DND-41 (cell line): ENCODE data around the gene POP7.

Experiments used
- ATAC-seq: fragments of 200-7000 bp; cut with Tn5 transposase; 3 replicates; pipeline ENCODE4 v1.9.1; 2021; ENCODE audit warnings: low read depth; ENCODE audit not compliant: insufficient read depth
- DNase-seq: peaks from one replicate; pipeline ENCODE4 v3.0.0-alpha.2; 2020
- H2AFZ ChIP-seq: 2 replicates; pipeline ENCODE4 v1.6.0; 2012; ENCODE audit warnings: low read depth, low read length
- H3K27ac ChIP-seq: 2 replicates; pipeline ENCODE4 v1.5.1; 2012; ENCODE audit warnings: low read length, inconsistent platforms
- H3K27me3 ChIP-seq: fragments of 200-600 bp; sonication (generic); 2 replicates; pipeline ENCODE4 v1.6.0; 2012; ENCODE audit warnings: low read length, mild to moderate bottlenecking, inconsistent platforms; ENCODE audit not compliant: insufficient read depth, poor library complexity
- H3K36me3 ChIP-seq: 2 replicates; pipeline ENCODE4 v1.5.1; 2012; ENCODE audit warnings: low read length, inconsistent platforms; ENCODE audit not compliant: insufficient read depth
- H3K4me1 ChIP-seq: 2 replicates; pipeline ENCODE4 v1.5.1; 2012; ENCODE audit warnings: mild to moderate bottlenecking, low read length; ENCODE audit not compliant: insufficient read depth
- H3K4me2 ChIP-seq: 2 replicates; pipeline ENCODE4 v1.6.0; 2012; ENCODE audit warnings: mild to moderate bottlenecking, moderate library complexity, low read length, inconsistent platforms; ENCODE audit not compliant: insufficient read depth
- H3K4me3 ChIP-seq, 2 experiments: fragments of 200-600 bp in 1 of 2; shearing (Covaris generic) in 1 of 2; 2 replicates each; pipeline ENCODE4 v1.5.1; 2012 to 2016; ENCODE audit warnings: inconsistent platforms in 2 of 2, low read length in 2 of 2, mild to moderate bottlenecking in 2 of 2, low read depth in 1 of 2, moderate library complexity in 1 of 2
- H3K79me2 ChIP-seq: 2 replicates; pipeline ENCODE4 v1.6.0; 2012; ENCODE audit warnings: low read length, inconsistent platforms; ENCODE audit not compliant: insufficient read depth
- H3K9ac ChIP-seq: 2 replicates; pipeline ENCODE4 v1.6.0; 2012; ENCODE audit warnings: low read depth, mild to moderate bottlenecking, inconsistent platforms, low read length, moderate library complexity
- H3K9me3 ChIP-seq: 2 replicates; pipeline ENCODE4 v1.5.1; 2012; ENCODE audit warnings: low read length, moderate library complexity, mild to moderate bottlenecking, inconsistent platforms; ENCODE audit not compliant: insufficient read depth, severe bottlenecking
- H4K20me1 ChIP-seq: 2 replicates; pipeline ENCODE4 v1.6.0; 2012; ENCODE audit warnings: low read length; ENCODE audit not compliant: insufficient read depth
- CTCF ChIP-seq: IDR thresholded peaks from 2 replicates; pipeline ENCODE4 v1.5.1; 2012; ENCODE audit warnings: borderline replicate concordance, low read length, moderate library complexity, mild to moderate bottlenecking; ENCODE audit not compliant: poor library complexity, severe bottlenecking; ENCODE audit errors: extremely low read depth
- EZH2 ChIP-seq: IDR thresholded peaks from 3 replicates; pipeline ENCODE4 v1.6.1; 2012; ENCODE audit warnings: borderline replicate concordance, low read depth, mild to moderate bottlenecking, moderate library complexity, low read length, inconsistent platforms; ENCODE audit not compliant: severe bottlenecking

The POP7 gene

GRCh38 chr7:100685631-100686145, 20.2 kb upstream of the POP7 start:
- Histone ChIP-seq H3K36me3 (peaks cover 95% of the 10 kb centered on the region), H3K27ac (no peak overlapping the region), H3K9me3 (no peaks in the 10 kb centered on the region), H3K9ac (no peak overlapping the region), H3K79me2 (peaks cover 31% of the 10 kb centered on the region), H3K4me2 (no peak overlapping the region), H3K27me3 (no peaks in the 10 kb centered on the region), H3K4me3 (no peak overlapping the region), H4K20me1 (peaks cover 80% of the 10 kb centered on the region), H3K4me1 (peaks cover 9% of the 10 kb centered on the region), H2AFZ (no peak overlapping the region)
- TF ChIP-seq CTCF, result no peak
- no peak for TF ChIP-seq EZH2
- ATAC-seq (no peak), DNase-seq (no peak)

GRCh38 chr7:100686201-100686821, 19.6 kb upstream of the POP7 start:
- H3K9me3 ChIP-seq, result no peaks in the 10 kb centered on the region
- peaks cover 15% of the 10 kb centered on the region for H3K4me1 ChIP-seq
- H4K20me1 ChIP-seq, result peaks cover 82% of the 10 kb centered on the region
- no peak for DNase-seq
- no peak overlapping the region for H3K4me3 ChIP-seq
- ATAC-seq, result no peak
- peaks cover 97% of the 10 kb centered on the region for H3K36me3 ChIP-seq
- TF ChIP-seq EZH2 (no peak), CTCF (no peak)
- H3K79me2 ChIP-seq, result peaks cover 37% of the 10 kb centered on the region
- no peak overlapping the region for H3K4me2 ChIP-seq
- no peaks in the 10 kb centered on the region for H3K27me3 ChIP-seq
- H3K27ac ChIP-seq, result no peak overlapping the region
- H2AFZ ChIP-seq, result no peak overlapping the region
- no peak overlapping the region for H3K9ac ChIP-seq

- Histone ChIP-seq H3K4me1 (peaks cover 20% of the 10 kb centered on the region), H3K79me2 (peaks cover 42% of the 10 kb centered on the region), H3K4me2 (no peak overlapping the region), H3K27me3 (no peaks in the 10 kb centered on the region), H3K9me3 (no peaks in the 10 kb centered on the region), H3K36me3 (peaks cover 92% of the 10 kb centered on the region), H3K9ac (no peak overlapping the region), H2AFZ (no peak overlapping the region), H3K27ac (no peak overlapping the region), H3K4me3 (no peak overlapping the region), H4K20me1 (peaks cover 81% of the 10 kb centered on the region)
- DNase-seq (no peak), ATAC-seq (no peak)
- TF ChIP-seq CTCF (no peak), EZH2 (no peak)
These were observed 19.1 kb upstream of the POP7 start for GRCh38 chr7:100686822-100687211.
